Raji (cell line): Measurements from ENCODE around the gene SLC5A11.

ENCODE experiments used
- POLR2A ChIP-seq: IDR thresholded peaks from 2 replicates; pipeline ENCODE4 v1.6.1; 2011; ENCODE audit warnings: low read depth, low read length, control low read depth; ENCODE audit not compliant: insufficient read depth

Gene SLC5A11

GRCh38 chr16:24876231-24876630, 30.5 kb downstream of the SLC5A11 start:
- TF ChIP-seq POLR2A = no peak

- no peak for TF ChIP-seq POLR2A
Measured at GRCh38 chr16:24879684-24880083, 33.9 kb downstream of the SLC5A11 start.

- no peak for TF ChIP-seq POLR2A
Measured at GRCh38 chr16:24883714-24884151, 38.0 kb downstream of the SLC5A11 start.

- TF ChIP-seq POLR2A = no peak
Measured at GRCh38 chr16:24887472-24887871, 41.7 kb downstream of the SLC5A11 start.

GRCh38 chr16:24890746-24891145, 45.0 kb downstream of the SLC5A11 start:
- no peak for TF ChIP-seq POLR2A

GRCh38 chr16:24896439-24896838, 50.7 kb downstream of the SLC5A11 start:
- no peak for TF ChIP-seq POLR2A

- TF ChIP-seq POLR2A = no peak
Measured at GRCh38 chr16:24900230-24900629, 54.5 kb downstream of the SLC5A11 start.

- no peak for TF ChIP-seq POLR2A
Measured at GRCh38 chr16:24906199-24906808, 60.5 kb downstream of the SLC5A11 start.

- TF ChIP-seq POLR2A = no peak
Measured at GRCh38 chr16:24906901-24907300, 61.1 kb downstream of the SLC5A11 start.

GRCh38 chr16:24908716-24909115, 63.0 kb downstream of the SLC5A11 start:
- TF ChIP-seq POLR2A = no peak

GRCh38 chr16:24909856-24910255, 64.1 kb downstream of the SLC5A11 start:
- TF ChIP-seq POLR2A = no peak

- TF ChIP-seq POLR2A = no peak
Measured at GRCh38 chr16:24915019-24915418, 69.3 kb downstream of the SLC5A11 start.

- no peak for TF ChIP-seq POLR2A
Measured at GRCh38 chr16:24915576-24915975, 69.8 kb downstream of the SLC5A11 start.

GRCh38 chr16:24917236-24917635, 71.5 kb downstream of the SLC5A11 start:
- TF ChIP-seq POLR2A = no peak

- TF ChIP-seq POLR2A = no peak
Measured at GRCh38 chr16:24917891-24918290, 72.1 kb downstream of the SLC5A11 start.

GRCh38 chr16:24918641-24919040, 72.9 kb downstream of the SLC5A11 start:
- no peak for TF ChIP-seq POLR2A

- TF ChIP-seq POLR2A = no peak
Measured at GRCh38 chr16:24919536-24919935, 73.8 kb downstream of the SLC5A11 start.
